GM12872 (cell line): Measurements from ENCODE around the gene ZBTB8OS.

Experiments used
- TF ChIP-seq, protein P1 (sequence below): IDR thresholded peaks from 3 replicates; pipeline ENCODE4 v1.5.1; 2011; ENCODE audit warnings: low read depth, mild to moderate bottlenecking, low read length, moderate library complexity; ENCODE audit not compliant: insufficient read depth

ZBTB8OS gene

GRCh38 chr1:32609180-32609579 lies 41.2 kb downstream of the ZBTB8OS start:
- TF ChIP-seq, protein P1, sequence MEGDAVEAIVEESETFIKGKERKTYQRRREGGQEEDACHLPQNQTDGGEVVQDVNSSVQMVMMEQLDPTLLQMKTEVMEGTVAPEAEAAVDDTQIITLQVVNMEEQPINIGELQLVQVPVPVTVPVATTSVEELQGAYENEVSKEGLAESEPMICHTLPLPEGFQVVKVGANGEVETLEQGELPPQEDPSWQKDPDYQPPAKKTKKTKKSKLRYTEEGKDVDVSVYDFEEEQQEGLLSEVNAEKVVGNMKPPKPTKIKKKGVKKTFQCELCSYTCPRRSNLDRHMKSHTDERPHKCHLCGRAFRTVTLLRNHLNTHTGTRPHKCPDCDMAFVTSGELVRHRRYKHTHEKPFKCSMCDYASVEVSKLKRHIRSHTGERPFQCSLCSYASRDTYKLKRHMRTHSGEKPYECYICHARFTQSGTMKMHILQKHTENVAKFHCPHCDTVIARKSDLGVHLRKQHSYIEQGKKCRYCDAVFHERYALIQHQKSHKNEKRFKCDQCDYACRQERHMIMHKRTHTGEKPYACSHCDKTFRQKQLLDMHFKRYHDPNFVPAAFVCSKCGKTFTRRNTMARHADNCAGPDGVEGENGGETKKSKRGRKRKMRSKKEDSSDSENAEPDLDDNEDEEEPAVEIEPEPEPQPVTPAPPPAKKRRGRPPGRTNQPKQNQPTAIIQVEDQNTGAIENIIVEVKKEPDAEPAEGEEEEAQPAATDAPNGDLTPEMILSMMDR = no peak

DNA sequence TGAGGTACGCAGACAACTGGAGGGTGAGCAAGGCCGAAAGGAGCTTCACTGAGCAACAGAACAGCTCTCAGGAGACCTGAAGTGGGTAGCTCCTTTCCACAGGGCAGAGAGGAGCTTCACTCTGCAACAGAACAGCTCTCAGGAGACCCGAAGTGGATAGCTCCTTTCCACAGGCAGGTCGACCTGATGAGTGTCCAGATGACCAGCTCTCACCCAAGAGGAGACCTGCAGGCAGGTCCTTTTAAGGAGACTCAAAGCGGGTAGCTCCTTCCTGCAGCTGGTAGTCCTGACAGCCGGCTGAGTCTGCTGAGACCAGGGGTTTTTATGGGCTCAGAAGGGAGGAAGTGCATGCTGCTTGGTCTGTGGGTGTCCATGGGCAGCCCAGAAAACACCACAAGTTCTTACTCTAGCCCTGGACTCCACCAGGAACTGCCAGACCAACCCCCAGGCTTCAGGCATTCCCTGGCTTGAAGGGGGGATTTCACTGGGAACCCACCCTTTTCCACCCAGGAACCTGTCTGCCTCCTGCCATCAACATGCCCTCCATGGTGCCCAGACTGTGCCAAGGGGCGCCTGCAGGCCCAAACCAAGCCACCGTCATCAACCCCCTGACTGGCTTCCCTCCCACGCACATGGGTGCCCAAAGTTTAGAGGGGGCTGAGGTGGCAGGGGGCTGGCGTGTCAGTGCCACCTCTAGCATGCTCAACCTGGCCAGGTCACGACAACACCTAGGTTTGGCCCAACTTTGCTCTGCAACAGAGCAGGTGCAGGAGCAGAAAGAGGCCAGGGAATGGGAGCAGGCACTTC lies 43.6 kb downstream of the ZBTB8OS start:
- TF ChIP-seq, protein P1 = no peak

DNA sequence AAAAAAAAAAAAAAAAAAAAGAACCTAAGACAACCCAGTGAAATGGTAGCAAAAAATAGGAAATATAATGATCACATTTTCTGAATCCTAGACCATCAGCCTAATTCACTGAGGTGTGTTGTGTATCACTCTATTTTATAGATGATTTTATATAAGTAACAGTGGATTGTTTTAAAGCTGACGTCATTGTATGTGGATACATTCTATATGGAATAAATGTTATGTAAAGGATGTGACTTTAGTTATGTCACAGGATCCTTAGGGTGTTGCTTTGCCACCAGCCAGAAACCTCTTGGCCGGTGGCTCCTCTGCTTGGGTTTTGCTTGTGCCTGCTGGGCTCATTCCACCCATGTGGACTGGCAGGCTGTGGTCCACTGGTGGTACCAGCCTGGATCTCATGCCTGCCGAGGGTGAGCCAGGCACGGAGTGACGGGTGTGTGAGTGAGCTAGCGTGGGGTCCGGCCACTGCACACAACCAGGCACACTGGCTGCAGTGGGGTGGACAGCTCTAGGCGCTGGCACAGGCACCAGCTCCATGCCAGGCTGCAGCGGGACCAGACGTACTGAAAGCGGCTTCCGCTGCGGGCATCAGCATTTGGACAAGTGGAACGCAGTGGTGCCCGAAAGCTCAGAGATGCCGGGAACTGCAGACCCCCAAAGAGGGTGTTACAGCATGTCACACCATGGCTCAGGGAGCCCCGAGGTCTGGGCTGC lies 44.5 kb downstream of the ZBTB8OS start:
- TF ChIP-seq, protein P1 = no peak

- TF ChIP-seq, protein P1 = no peak
Observed at GRCh38 chr1:32600034-32600433, 50.3 kb downstream of the ZBTB8OS start.

DNA sequence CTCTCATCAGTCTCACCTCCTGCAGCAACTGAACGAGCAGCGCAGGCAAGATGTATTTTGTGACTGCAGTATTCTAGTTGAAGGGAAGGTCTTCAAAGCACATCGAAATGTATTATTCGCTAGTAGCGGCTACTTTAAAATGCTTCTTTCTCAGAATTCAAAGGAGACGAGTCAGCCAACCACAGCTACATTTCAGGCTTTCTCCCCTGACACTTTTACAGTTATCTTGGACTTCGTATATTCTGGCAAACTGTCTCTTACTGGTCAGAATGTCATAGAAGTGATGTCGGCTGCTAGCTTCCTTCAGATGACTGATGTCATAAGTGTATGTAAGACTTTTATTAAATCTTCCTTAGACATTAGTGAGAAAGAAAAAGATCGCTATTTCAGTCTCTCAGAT lies 57.4 kb downstream of the ZBTB8OS start:
- TF ChIP-seq, protein P1 = no peak

GRCh38 chr1:32580348-32581017 lies 69.9 kb downstream of the ZBTB8OS start:
- TF ChIP-seq, protein P1 = no peak
